H1 (cell line): ENCODE data around the gene CXXC4. TPM values are rescaled to one million over a fixed set of nuclear protein-coding genes. Genes with fewer than 3 reads are reported as not detected.

Experiments
- CTCF ChIA-PET: fragments of 300-600 bp; sonication (Branson Sonifier 250); formaldehyde crosslinking; loops from one replicate; lab custom pipeline; 2021; ENCODE audit not compliant: partially characterized antibody; lab: Charles Lee
- POLR2A ChIA-PET: fragments of 300-600 bp; sonication (Branson Sonifier 250); formaldehyde crosslinking; loops from one replicate; lab custom pipeline; 2021; ENCODE audit warnings: inconsistent platforms; ENCODE audit not compliant: partially characterized antibody; lab: Charles Lee
- DNase-seq, 2 experiments: peaks; one replicate each; pipeline versions ENCODE4 v3.0.0 to v3.0.0-alpha.2; 2010 to 2022; ENCODE audit warnings: low spot score in 2 of 2, low read depth in 1 of 2, mixed read lengths in 1 of 2
- FAIRE-seq: peaks from 2 replicates; lab custom pipeline; 2011; peaks lifted over from hg19 to GRCh38; lab: Jason Lieb, UNC
- H2AFZ ChIP-seq: 2 replicates; pipeline ENCODE4 v1.8.1; 2012; ENCODE audit warnings: low read length, inconsistent platforms
- H2AK5ac ChIP-seq: 2 replicates; pipeline ENCODE4 v1.6.1; 2013; ENCODE audit warnings: low read depth, low read length
- H2BK120ac ChIP-seq: replicated peaks from 2 replicates; pipeline ENCODE3; 2013; ENCODE audit warnings: low read depth, low read length, inconsistent platforms
- H2BK12ac ChIP-seq: 2 replicates; pipeline ENCODE4 v1.6.1; 2013; ENCODE audit warnings: low read depth, low read length
- H2BK15ac ChIP-seq: 2 replicates; pipeline ENCODE4 v1.6.1; 2013; ENCODE audit warnings: low read length
- H2BK20ac ChIP-seq: 2 replicates; pipeline ENCODE4 v1.6.1; 2013; ENCODE audit warnings: low read length
- H2BK5ac ChIP-seq: 2 replicates; pipeline ENCODE4 v1.6.1; 2013; ENCODE audit warnings: low read depth, low read length
- H3K14ac ChIP-seq: 2 replicates; pipeline ENCODE4 v1.6.1; 2013; ENCODE audit warnings: inconsistent platforms; ENCODE audit not compliant: insufficient read length
- H3K18ac ChIP-seq: 2 replicates; pipeline ENCODE4 v1.6.1; 2013; ENCODE audit warnings: low read length; ENCODE audit errors: extremely low read depth
- H3K23ac ChIP-seq: 2 replicates; pipeline ENCODE4 v1.6.1; 2013; ENCODE audit warnings: inconsistent platforms; ENCODE audit not compliant: insufficient read length
- H3K23me2 ChIP-seq: 2 replicates; pipeline ENCODE4 v1.6.1; 2013; ENCODE audit warnings: low read depth, low read length
- H3K27ac ChIP-seq: 2 replicates; pipeline ENCODE4 v1.6.1; 2011; ENCODE audit warnings: low read depth, low read length, inconsistent platforms
- H3K27me3 ChIP-seq, 4 experiments: replicated peaks in 1 of 4; 1 replicate in 1 of 4; 2 replicates in 3 of 4; pipeline versions ENCODE4 v1.6.1 to v1.8.1; 2011 to 2013; ENCODE audit warnings: low read length in 3 of 4, mild to moderate bottlenecking in 3 of 4, inconsistent platforms in 2 of 4, mixed read lengths in 2 of 4, moderate library complexity in 1 of 4; ENCODE audit not compliant: control insufficient read depth in 3 of 4, insufficient read depth in 3 of 4; ENCODE audit errors: extremely low read depth in 1 of 4
- H3K36me3 ChIP-seq, 4 experiments: 2 replicates each; pipeline versions ENCODE4 v1.6.1 to v1.8.1; 2011 to 2013; ENCODE audit warnings: mild to moderate bottlenecking in 4 of 4, low read length in 3 of 4, moderate library complexity in 2 of 4, control low read depth in 1 of 4, inconsistent platforms in 1 of 4; ENCODE audit not compliant: insufficient read depth in 4 of 4, control insufficient read depth in 2 of 4
- H3K4ac ChIP-seq: replicated peaks from 2 replicates; pipeline ENCODE3; 2013; ENCODE audit warnings: low read length, low read depth, mixed read lengths, inconsistent platforms; ENCODE audit not compliant: insufficient read length
- H3K4me1 ChIP-seq, 4 experiments: replicated peaks in 1 of 4; 1 replicate in 1 of 4; 2 replicates in 3 of 4; pipeline versions ENCODE4 v1.6.1 to v1.8.1; 2011 to 2013; ENCODE audit warnings: low read length in 3 of 4, inconsistent platforms in 2 of 4, mixed read lengths in 1 of 4; ENCODE audit not compliant: insufficient read depth in 4 of 4, control insufficient read depth in 3 of 4
- H3K4me2 ChIP-seq, 2 experiments: 2 replicates each; pipeline versions ENCODE4 v1.6.1 to v1.8.1; 2011 to 2013; ENCODE audit warnings: low read depth in 2 of 2, low read length in 2 of 2, control low read depth in 1 of 2, inconsistent platforms in 1 of 2, mild to moderate bottlenecking in 1 of 2; ENCODE audit not compliant: insufficient read depth in 1 of 2
- H3K4me3 ChIP-seq, 4 experiments: fragments of 200-600, 300-600 bp in 1 of 4; sonication (generic), shearing (Covaris generic), sonication (Bioruptor Twin) in 1 of 4; 2 replicates each; pipeline versions ENCODE4 v1.5.1 to v1.8.1; 2011 to 2016; ENCODE audit warnings: low read length in 4 of 4, low read depth in 3 of 4, control low read depth in 2 of 4, inconsistent platforms in 2 of 4, mild to moderate bottlenecking in 2 of 4, mixed read lengths in 1 of 4, moderate library complexity in 1 of 4; ENCODE audit not compliant: insufficient read depth in 2 of 4; ENCODE audit errors: extremely low read depth in 1 of 4
- H3K56ac ChIP-seq: replicated peaks from 2 replicates; pipeline ENCODE3; 2013; ENCODE audit warnings: low read depth, mild to moderate bottlenecking, mixed read lengths, low read length, inconsistent platforms; ENCODE audit not compliant: insufficient read length
- H3K79me1 ChIP-seq: 2 replicates; pipeline ENCODE4 v1.6.1; 2013; ENCODE audit warnings: low read depth, low read length, control low read depth
- H3K79me2 ChIP-seq, 2 experiments: 2 replicates each; pipeline versions ENCODE4 v1.6.1 to v1.8.1; 2012 to 2013; ENCODE audit warnings: low read length in 2 of 2, mild to moderate bottlenecking in 2 of 2, inconsistent platforms in 1 of 2; ENCODE audit not compliant: insufficient read depth in 2 of 2, control insufficient read depth in 1 of 2
- H3K9ac ChIP-seq, 4 experiments: replicated peaks in 1 of 4; 1 replicate in 1 of 4; 2 replicates in 3 of 4; pipeline versions ENCODE4 v1.6.1 to v1.8.1; 2011 to 2013; ENCODE audit warnings: low read depth in 3 of 4, low read length in 3 of 4, control low read depth in 2 of 4, mild to moderate bottlenecking in 2 of 4, moderate library complexity in 2 of 4, inconsistent platforms in 1 of 4; ENCODE audit errors: extremely low read depth in 1 of 4
- H3K9me3 ChIP-seq, 2 experiments: 2 replicates each; pipeline versions ENCODE4 v1.6.1 to v1.8.1; 2012 to 2013; ENCODE audit warnings: mild to moderate bottlenecking in 2 of 2, moderate library complexity in 2 of 2, control low read depth in 1 of 2, inconsistent platforms in 1 of 2, low read depth in 1 of 2, low read length in 1 of 2, mixed read lengths in 1 of 2; ENCODE audit not compliant: insufficient read depth in 2 of 2
- H4K20me1 ChIP-seq, 2 experiments: replicated peaks in 1 of 2; 2 replicates each; pipeline versions ENCODE3 to v1.8.1; 2011 to 2013; ENCODE audit warnings: inconsistent platforms in 2 of 2, low read length in 2 of 2, mild to moderate bottlenecking in 1 of 2; ENCODE audit not compliant: insufficient read depth in 2 of 2, control insufficient read depth in 1 of 2
- H4K5ac ChIP-seq: 2 replicates; pipeline ENCODE4 v1.6.1; 2013; ENCODE audit warnings: low read length, low read depth, mixed read lengths, inconsistent platforms; ENCODE audit not compliant: insufficient read length
- H4K8ac ChIP-seq: 2 replicates; pipeline ENCODE4 v1.8.0; 2013; ENCODE audit warnings: mild to moderate bottlenecking, moderate library complexity, low read length, inconsistent platforms; ENCODE audit not compliant: insufficient read depth; ENCODE audit errors: extremely low read depth
- H4K91ac ChIP-seq: replicated peaks from 2 replicates; pipeline ENCODE3; 2013; ENCODE audit warnings: low read length, mixed read lengths, inconsistent platforms; ENCODE audit not compliant: insufficient read length
- GTF2F1 ChIP-seq: IDR thresholded peaks from 2 replicates; pipeline ENCODE4 v1.6.1; 2012; ENCODE audit warnings: low read depth, low read length, improper control_type of control experiment, borderline replicate concordance
- POU5F1 ChIP-seq: IDR thresholded peaks from 2 replicates; pipeline ENCODE4 v1.6.1; 2011; ENCODE audit warnings: low read depth, mild to moderate bottlenecking, low read length, moderate library complexity
- SP1 ChIP-seq: IDR thresholded peaks from 2 replicates; pipeline ENCODE4 v1.6.1; 2011; ENCODE audit warnings: low read depth, low read length
- SP2 ChIP-seq: IDR thresholded peaks from 2 replicates; pipeline ENCODE4 v1.6.1; 2012; ENCODE audit warnings: mild to moderate bottlenecking, low read length, inconsistent platforms
- TEAD4 ChIP-seq: IDR thresholded peaks from 2 replicates; pipeline ENCODE4 v1.6.1; 2012; ENCODE audit warnings: low read depth, low read length, inconsistent platforms, mixed read lengths
- WGBS, 2 experiments: shearing (Covaris generic) in 1 of 2; methylation state at CpG; one replicate each; pipeline versions ENCODE4 v1.1.6 to v1.1.7; 2013 to 2015; ENCODE audit warnings: low lambda C conversion rate in 2 of 2, mixed read lengths in 2 of 2, inconsistent platforms in 1 of 2, low coverage in 1 of 2, missing lambda C conversion rate in 1 of 2; ENCODE audit not compliant: insufficient replicate concordance in 2 of 2, insufficient coverage in 1 of 2, insufficient read length in 1 of 2; ENCODE audit errors: extremely low coverage in 1 of 2, missing lambda C conversion rate in 1 of 2; 5-methylcytosine and 5-hydroxymethylcytosine counted together
- polyA plus RNA-seq, 7 experiments: library from polyadenylated mRNA; depleted of rRNA in 3 of 7; stranded (reverse) in 5 of 7; unstranded in 2 of 7; fragments of >200 nt in 5 of 7; fragments of 200-250 nt in 2 of 7; gene quantifications; 1 replicate in 5 of 7; 2 replicates in 1 of 7; 4 replicates in 1 of 7; pipeline versions ENCODE4 v1.2.1 to v1.2.3, GENCODE V29; 2011 to 2013; ENCODE audit warnings: missing spikeins in 2 of 7, mixed read lengths in 2 of 7
- total RNA-seq: library from RNA; stranded (reverse); fragmentation: NEBNext Ultra II Directional; extraction: Animal tissue kit (Norgen Biotek cat#: 25700); gene quantifications from 2 replicates; pipeline ENCODE4 v1.2.1, GENCODE V29; 2021
- TF ChIP-seq, protein P1 (sequence below): IDR thresholded peaks from 2 replicates; pipeline ENCODE4 v1.6.1; 2011; ENCODE audit warnings: low read length, improper control_type of control experiment
- TF ChIP-seq, protein P2 (sequence below): IDR thresholded peaks from 2 replicates; pipeline ENCODE4 v1.6.1; 2011; ENCODE audit warnings: low read depth, mild to moderate bottlenecking, low read length; ENCODE audit not compliant: insufficient read depth

The CXXC4 gene
- total and polyA plus RNA-seq, 2 of the 8 experiments (the other 6 are each of a cell fraction or from before 2014, with no cell fraction given), result 1.3 to 1.8 TPM

DNA sequence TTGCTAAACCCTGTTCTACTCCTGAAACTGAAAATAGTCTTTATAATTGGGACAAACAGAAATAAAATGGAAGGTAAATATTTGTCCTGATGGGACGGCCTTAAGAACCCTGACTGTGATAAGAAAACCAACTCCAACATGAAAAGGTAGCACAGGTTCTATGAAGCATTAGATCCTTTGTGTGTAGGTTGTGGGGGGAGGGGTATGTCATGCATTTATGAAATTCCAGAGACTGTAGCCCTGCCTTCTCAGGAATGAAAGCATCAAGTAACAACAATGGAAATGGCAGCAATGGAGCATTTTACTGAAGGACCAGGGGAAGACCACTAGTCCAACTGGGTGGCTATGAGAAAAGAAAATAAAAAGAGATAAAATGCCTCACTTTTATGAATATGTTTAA lies 23.9 kb downstream of the CXXC4 start:
- Histone ChIP-seq H4K20me1 (no peaks in the 10 kb centered on the region), H3K36me3 (no peaks in the 10 kb centered on the region), H4K5ac (no peak overlapping the region), H3K79me1 (no peaks in the 10 kb centered on the region), H2AK5ac (no peak overlapping the region), H2BK120ac (no peak overlapping the region), H3K9me3 (no peaks in the 10 kb centered on the region), H3K9ac (no peak overlapping the region), H3K79me2 (no peaks in the 10 kb centered on the region), H3K4ac (no peak overlapping the region), H2BK12ac (no peak overlapping the region), H4K91ac (no peak overlapping the region), H3K27me3 (no peaks in the 10 kb centered on the region), H3K14ac (no peak overlapping the region), H3K56ac (no peak overlapping the region), H3K23me2 (no peaks in the 10 kb centered on the region), H3K27ac (no peak overlapping the region), H2AFZ (no peak overlapping the region), H3K4me3 (no peak overlapping the region), H4K8ac (no peak overlapping the region), H3K23ac (no peak overlapping the region), H3K4me2 (no peak overlapping the region), H2BK20ac (no peak overlapping the region), H2BK15ac (no peak overlapping the region), H3K18ac (no peak overlapping the region), H3K4me1 (peaks cover 0 to 5% (median 2%) of the 10 kb centered on the region in 4 experiments; a peak in 2 of 7 replicates), H2BK5ac (no peak overlapping the region)
- DNase-seq, result no peak
- 94% methylated on average over 1 of the region's 1 CpG; no CpG with 5 or more reads in 1 of the 2 experiments for WGBS, 2 experiments
- TF ChIP-seq, protein P1, sequence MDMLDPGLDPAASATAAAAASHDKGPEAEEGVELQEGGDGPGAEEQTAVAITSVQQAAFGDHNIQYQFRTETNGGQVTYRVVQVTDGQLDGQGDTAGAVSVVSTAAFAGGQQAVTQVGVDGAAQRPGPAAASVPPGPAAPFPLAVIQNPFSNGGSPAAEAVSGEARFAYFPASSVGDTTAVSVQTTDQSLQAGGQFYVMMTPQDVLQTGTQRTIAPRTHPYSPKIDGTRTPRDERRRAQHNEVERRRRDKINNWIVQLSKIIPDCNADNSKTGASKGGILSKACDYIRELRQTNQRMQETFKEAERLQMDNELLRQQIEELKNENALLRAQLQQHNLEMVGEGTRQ, result no peak
- no peak for TF ChIP-seq GTF2F1
- TF ChIP-seq POU5F1, result no peak
- TF ChIP-seq TEAD4, result peak; percentile 84
- peak; percentile 32; the same call in 1 of the 2 replicates for TF ChIP-seq SP1
- no peak for TF ChIP-seq SP2
- TF ChIP-seq, protein P2, sequence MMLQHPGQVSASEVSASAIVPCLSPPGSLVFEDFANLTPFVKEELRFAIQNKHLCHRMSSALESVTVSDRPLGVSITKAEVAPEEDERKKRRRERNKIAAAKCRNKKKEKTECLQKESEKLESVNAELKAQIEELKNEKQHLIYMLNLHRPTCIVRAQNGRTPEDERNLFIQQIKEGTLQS, result no peak
- peak; percentile 66 for FAIRE-seq
- ChIA-PET POLR2A (no interaction called here), CTCF (interaction anchor here (0.9 kb wide), 1 partner anchor 397 kb away, joined by 3 read pairs; no protein-coding TSS in a partner anchor)
